Femur (tissue), 1 donor: ENCODE data around the gene EPB41L4B.

Source experiments
- DNase-seq: peaks from one replicate; pipeline ENCODE4 v3.0.0-alpha.2; 2017

The EPB41L4B gene

GRCh38 chr9:109191746-109192145 is 129.1 kb downstream of the EPB41L4B start:
- DNase-seq = no peak

GRCh38 chr9:109190151-109190550 is 130.7 kb downstream of the EPB41L4B start:
- DNase-seq = no peak

DNA sequence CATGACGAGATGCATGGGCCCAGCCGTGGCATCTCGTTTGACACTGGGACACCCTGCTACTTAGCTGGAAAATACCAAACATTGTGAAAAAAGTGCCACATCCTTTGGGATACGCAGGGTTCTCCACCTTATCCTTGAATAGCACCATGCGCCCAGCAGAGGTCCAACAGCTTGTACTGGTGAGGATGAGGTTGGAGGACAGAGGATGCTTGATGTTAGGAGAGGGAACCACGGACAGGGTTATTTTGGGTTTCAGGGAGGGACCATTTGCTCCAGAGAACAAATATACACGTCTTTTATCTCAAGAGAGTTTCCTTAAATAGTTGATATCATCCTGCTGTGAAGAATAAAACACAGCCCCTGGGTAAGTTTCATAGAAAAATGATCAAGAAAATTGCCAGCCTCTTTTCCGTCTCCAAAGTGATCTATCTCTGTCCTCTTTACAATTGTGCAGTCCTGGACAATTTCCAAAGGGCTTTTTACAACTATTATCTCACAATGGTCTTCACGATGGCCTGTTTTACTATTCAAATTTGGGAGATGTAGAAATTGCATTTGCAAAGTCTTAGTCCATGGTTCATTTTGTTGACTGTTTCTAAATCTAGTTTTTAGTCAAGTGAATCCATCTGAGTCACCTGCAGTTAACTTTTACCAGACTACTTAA is 133.9 kb downstream of the EPB41L4B start:
- DNase-seq = no peak

- no peak for DNase-seq
Measured at GRCh38 chr9:109182940-109183798, 137.7 kb downstream of the EPB41L4B start.

GRCh38 chr9:109182550-109182939 is 138.3 kb downstream of the EPB41L4B start:
- DNase-seq = no peak

GRCh38 chr9:109181284-109181683 is 139.6 kb downstream of the EPB41L4B start:
- DNase-seq = no peak

DNA sequence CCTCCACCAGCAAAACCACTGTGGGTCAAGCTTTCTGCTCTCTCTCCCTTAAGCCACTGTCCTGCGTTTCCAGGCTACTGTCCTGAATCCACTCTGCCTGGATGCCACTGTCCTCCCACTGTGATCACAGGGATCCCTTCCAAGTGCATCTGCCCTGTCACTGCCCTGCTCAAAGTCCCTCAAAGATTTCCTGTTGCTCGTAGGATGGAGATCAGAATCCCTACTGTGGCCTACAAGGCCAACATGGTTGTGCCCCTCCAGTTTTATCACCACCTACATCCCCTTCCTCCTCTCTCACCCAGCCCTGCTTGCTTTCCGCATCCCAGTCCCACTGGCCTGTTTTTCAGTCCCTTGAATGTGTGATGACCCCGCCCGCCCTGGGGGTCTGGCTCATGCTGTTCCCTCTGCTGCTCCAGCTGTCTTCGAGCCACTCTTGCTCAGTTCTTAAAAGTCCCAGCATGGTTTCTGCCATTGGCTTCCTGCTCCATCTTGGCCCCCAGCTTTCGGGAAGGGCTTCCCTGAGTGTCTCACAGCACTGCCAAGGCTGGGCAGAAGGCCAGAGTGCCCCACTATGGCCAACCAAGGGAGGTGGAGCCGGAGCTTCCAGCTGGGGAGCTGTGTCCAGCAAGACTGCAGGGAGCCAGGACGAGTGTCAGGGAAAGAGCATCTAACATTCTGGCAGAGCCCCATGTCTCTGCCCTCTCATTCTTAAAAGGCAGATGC is 140.9 kb downstream of the EPB41L4B start:
- DNase-seq = no peak

GRCh38 chr9:109176963-109177362 is 143.9 kb downstream of the EPB41L4B start:
- DNase-seq = no peak

DNA sequence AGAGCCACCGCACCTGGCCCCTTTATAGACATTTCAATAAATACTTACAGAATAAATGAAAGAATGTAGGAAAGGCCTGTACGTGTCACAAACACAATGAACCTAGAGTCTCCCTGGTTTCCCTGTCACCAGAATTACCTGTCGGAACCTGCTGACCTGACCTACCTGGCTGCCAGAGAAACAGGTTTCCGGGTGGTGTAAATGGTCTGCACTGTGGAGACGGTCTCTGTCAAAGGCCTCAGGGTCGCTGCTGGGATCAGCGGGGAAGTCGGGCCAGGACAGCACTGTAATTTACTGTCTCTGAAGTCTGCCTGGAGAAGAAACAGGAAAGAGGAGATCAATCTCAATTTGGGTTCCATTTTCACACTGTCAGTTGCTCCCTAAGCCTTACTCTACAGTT is 144.5 kb downstream of the EPB41L4B start:
- DNase-seq = no peak

DNA sequence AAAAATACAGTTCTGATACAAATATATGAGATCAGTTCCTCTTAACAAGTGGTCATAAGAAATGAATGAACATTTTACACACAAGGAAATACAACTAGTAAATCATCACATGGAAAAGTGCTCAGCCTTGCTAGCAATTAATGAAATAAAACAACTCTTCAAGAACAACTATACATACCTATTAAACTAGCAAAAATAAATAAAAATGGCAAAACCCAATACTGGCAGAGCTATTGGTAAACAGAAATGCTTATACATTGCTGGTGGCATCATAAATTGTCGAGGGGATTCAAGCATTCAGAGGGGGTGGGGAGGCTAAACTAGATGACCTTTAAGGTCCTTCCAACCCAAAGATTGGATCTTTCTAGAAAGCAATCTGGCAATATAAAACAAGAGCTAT is 147.9 kb downstream of the EPB41L4B start:
- no peak for DNase-seq

GRCh38 chr9:109171926-109172325 is 148.9 kb downstream of the EPB41L4B start:
- DNase-seq = no peak

GRCh38 chr9:109168170-109168569 is 152.7 kb downstream of the EPB41L4B start:
- DNase-seq = no peak

GRCh38 chr9:109167716-109168115 is 153.1 kb downstream of the EPB41L4B start:
- DNase-seq = no peak

GRCh38 chr9:109166771-109167601 is 153.9 kb downstream of the EPB41L4B start, which contains the start of gene FRRS1L:
Gene FRRS1L, minus strand, starts transcription at chr9:109167249. Its CDS starts 111 bp downstream, at chr9:109167138.
- peak; percentile 44 for DNase-seq

DNA sequence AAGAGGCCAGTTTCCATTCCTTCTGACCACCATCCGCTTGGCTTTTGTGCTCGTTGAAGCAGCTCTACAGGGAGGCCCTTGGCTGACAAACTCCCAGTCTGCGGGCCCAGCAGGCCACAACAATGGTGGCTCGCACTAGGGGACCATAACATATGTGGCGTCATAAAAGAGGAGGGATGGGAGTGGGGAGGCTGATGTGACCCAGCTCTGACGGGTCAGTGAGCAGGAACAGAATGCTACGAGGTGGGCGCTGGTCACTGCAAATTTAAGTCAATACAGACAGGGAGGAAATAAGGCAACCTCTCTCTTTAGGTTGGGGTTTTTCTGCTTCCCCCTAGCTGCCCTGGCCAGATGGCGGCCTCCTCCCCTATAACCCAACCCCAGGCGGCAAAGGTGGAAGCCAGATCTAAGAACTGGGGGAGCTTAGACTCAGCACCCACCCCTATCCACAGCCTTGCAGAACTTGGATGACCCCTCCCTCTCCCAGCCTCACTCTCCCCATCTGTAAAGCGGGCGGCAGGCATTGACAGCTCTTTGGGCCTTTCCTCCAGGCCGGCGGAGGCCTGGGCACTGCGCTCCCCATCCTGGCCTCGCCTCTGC is 154.6 kb downstream of the EPB41L4B start:
- no peak for DNase-seq

DNA sequence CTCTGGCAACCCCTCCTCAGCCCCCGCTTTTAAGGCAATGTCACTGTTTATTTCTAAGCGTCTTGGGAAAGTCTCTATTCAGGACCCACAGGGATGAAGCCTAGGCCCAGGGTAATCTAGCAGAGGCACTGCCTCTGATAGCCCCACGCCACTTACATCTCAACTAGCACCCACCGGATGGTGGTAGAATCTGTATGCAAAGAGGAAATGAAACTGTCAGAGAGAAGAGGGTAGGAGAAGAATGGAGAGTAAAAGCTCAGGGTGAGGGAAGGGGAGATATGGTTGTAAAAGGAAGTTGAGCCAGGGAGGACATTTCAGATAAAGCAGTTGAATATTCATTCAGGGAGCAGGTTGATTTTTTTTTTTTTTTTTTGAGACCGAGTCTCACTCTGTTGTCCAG is 156.8 kb downstream of the EPB41L4B start:
- DNase-seq = no peak

GRCh38 chr9:109163194-109163593 is 157.7 kb downstream of the EPB41L4B start:
- DNase-seq = no peak

- DNase-seq = no peak
Measured at GRCh38 chr9:109162677-109163076, 158.2 kb downstream of the EPB41L4B start.

DNA sequence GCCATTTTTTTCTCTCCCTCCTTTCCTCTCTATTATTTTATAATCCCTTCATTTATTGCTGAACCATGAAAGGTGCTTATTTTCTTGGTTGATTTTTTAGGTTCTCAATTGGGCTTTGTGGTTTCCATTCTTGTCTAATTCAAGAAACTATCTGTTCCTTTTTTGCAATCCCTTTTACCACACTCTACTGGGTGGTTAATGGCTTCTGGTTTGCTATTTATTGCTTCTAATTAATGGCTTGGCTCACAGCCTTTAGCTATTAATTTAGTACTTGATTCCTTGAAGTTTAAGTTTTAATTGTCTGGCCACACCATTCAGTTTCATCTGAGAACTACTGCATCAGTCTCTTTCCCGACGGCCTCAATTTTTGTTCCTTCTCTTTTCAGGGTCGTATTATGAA is 159.4 kb downstream of the EPB41L4B start:
- no peak for DNase-seq

GRCh38 chr9:109159583-109159982 is 161.3 kb downstream of the EPB41L4B start:
- no peak for DNase-seq

GRCh38 chr9:109158651-109159050 is 162.2 kb downstream of the EPB41L4B start:
- no peak for DNase-seq

- DNase-seq = no peak
Measured at GRCh38 chr9:109156708-109157107, 164.2 kb downstream of the EPB41L4B start.
